SK-N-MC (cell line): ENCODE measurements around the gene TMEM120B.

Experiments used
- EZH2 ChIP-seq: fragments of 200-600 bp; sonication (generic); IDR thresholded peaks from one replicate; pipeline ENCODE4 v1.6.1; 2017; ENCODE audit warnings: antibody characterized with exemption
- FOXP2 ChIP-seq: optimal IDR thresholded peaks from 2 replicates; pipeline ENCODE3; 2011; ENCODE audit warnings: mild to moderate bottlenecking, moderate library complexity; ENCODE audit not compliant: insufficient read depth; ENCODE audit errors: extremely low read length, control extremely low read depth
- POLR2AphosphoS5 ChIP-seq: IDR thresholded peaks from 2 replicates; pipeline ENCODE4 v1.6.1; 2012; ENCODE audit warnings: mild to moderate bottlenecking, low read depth, low read length, borderline replicate concordance

- TF ChIP-seq POLR2AphosphoS5 (no peak), EZH2 (no peak), FOXP2 (no peak)
Measured at GRCh38 chr12:121723200-121723599, 10.6 kb downstream of the TMEM120B start.
